ENCODE results near the gene MUC3A. TPM values are rescaled to one million over a fixed set of nuclear protein-coding genes. Genes with fewer than 3 reads are reported as not detected.

The MUC3A gene
- total and polyA plus RNA-seq, 4 donors = 0.25 to 2.9 (median 0.87) TPM

DNA sequence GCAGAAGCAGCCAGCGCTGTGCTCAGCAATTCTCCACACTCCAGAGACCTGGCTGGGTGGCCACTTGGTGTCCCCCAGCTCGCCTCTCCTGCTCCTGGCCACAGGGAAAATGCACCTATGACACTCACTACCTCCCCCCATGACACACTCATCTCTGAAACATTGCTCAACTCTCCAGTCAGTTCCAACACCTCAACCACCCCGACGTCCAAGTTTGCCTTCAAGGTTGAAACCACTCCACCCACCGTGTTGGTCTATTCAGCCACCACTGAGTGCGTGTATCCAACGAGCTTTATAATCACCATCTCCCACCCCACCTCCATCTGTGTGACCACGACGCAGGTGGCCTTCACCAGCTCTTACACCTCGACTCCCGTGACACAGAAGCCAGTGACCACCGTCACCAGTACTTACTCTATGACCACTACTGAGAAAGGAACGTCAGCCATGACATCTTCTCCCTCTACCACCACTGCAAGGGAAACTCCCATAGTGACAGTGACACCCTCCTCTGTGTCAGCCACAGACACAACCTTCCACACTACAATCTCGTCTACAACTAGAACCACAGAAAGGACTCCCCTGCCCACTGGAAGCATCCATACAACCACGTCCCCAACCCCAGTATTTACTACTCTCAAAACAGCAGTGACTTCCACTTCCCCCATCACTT is 2.7 kb downstream of the MUC3A start:
- no peaks in the 10 kb centered on the region for H3K27me3 ChIP-seq (ENCODE audit: control insufficient read depth in 4 of 4, insufficient read depth in 4 of 4, low read length in 3 of 4)
- WGBS = 79% methylated on average over 15 of the region's 15 CpGs
- TF ChIP-seq, protein P1, sequence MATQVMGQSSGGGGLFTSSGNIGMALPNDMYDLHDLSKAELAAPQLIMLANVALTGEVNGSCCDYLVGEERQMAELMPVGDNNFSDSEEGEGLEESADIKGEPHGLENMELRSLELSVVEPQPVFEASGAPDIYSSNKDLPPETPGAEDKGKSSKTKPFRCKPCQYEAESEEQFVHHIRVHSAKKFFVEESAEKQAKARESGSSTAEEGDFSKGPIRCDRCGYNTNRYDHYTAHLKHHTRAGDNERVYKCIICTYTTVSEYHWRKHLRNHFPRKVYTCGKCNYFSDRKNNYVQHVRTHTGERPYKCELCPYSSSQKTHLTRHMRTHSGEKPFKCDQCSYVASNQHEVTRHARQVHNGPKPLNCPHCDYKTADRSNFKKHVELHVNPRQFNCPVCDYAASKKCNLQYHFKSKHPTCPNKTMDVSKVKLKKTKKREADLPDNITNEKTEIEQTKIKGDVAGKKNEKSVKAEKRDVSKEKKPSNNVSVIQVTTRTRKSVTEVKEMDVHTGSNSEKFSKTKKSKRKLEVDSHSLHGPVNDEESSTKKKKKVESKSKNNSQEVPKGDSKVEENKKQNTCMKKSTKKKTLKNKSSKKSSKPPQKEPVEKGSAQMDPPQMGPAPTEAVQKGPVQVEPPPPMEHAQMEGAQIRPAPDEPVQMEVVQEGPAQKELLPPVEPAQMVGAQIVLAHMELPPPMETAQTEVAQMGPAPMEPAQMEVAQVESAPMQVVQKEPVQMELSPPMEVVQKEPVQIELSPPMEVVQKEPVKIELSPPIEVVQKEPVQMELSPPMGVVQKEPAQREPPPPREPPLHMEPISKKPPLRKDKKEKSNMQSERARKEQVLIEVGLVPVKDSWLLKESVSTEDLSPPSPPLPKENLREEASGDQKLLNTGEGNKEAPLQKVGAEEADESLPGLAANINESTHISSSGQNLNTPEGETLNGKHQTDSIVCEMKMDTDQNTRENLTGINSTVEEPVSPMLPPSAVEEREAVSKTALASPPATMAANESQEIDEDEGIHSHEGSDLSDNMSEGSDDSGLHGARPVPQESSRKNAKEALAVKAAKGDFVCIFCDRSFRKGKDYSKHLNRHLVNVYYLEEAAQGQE (IDR thresholded peaks at IDR 0.05) = no peak
- TF ChIP-seq FOXA1 (IDR thresholded peaks at IDR 0.05) = no peak
- TF ChIP-seq NR2F2 (IDR thresholded peaks at IDR 0.05) = no peak
- TF ChIP-seq, protein P2, sequence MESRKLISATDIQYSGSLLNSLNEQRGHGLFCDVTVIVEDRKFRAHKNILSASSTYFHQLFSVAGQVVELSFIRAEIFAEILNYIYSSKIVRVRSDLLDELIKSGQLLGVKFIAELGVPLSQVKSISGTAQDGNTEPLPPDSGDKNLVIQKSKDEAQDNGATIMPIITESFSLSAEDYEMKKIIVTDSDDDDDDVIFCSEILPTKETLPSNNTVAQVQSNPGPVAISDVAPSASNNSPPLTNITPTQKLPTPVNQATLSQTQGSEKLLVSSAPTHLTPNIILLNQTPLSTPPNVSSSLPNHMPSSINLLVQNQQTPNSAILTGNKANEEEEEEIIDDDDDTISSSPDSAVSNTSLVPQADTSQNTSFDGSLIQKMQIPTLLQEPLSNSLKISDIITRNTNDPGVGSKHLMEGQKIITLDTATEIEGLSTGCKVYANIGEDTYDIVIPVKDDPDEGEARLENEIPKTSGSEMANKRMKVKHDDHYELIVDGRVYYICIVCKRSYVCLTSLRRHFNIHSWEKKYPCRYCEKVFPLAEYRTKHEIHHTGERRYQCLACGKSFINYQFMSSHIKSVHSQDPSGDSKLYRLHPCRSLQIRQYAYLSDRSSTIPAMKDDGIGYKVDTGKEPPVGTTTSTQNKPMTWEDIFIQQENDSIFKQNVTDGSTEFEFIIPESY (IDR thresholded peaks at IDR 0.05) = no peak
- TF ChIP-seq JUND (IDR thresholded peaks at IDR 0.05) = no peak
- no peak for TF ChIP-seq RAD21 (IDR thresholded peaks at IDR 0.05)
- no peak for TF ChIP-seq HNF4A (conservative IDR thresholded peaks at IDR 0.05)
- TF ChIP-seq SP1 (IDR thresholded peaks at IDR 0.05) = no peak
- TF ChIP-seq, protein P3, sequence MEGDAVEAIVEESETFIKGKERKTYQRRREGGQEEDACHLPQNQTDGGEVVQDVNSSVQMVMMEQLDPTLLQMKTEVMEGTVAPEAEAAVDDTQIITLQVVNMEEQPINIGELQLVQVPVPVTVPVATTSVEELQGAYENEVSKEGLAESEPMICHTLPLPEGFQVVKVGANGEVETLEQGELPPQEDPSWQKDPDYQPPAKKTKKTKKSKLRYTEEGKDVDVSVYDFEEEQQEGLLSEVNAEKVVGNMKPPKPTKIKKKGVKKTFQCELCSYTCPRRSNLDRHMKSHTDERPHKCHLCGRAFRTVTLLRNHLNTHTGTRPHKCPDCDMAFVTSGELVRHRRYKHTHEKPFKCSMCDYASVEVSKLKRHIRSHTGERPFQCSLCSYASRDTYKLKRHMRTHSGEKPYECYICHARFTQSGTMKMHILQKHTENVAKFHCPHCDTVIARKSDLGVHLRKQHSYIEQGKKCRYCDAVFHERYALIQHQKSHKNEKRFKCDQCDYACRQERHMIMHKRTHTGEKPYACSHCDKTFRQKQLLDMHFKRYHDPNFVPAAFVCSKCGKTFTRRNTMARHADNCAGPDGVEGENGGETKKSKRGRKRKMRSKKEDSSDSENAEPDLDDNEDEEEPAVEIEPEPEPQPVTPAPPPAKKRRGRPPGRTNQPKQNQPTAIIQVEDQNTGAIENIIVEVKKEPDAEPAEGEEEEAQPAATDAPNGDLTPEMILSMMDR (IDR thresholded peaks at IDR 0.05; ENCODE audit: low read depth, low read length, missing input control) = no peak
- TF ChIP-seq RXRA (IDR thresholded peaks at IDR 0.05) = no peak
- no peak for TF ChIP-seq TAF1 (conservative IDR thresholded peaks at IDR 0.05)
- TF ChIP-seq HNF4G (IDR thresholded peaks at IDR 0.05) = no peak
- no peak for TF ChIP-seq EGR1 (IDR thresholded peaks at IDR 0.05; ENCODE audit: low read depth in 2 of 2)
- TF ChIP-seq, protein P4, sequence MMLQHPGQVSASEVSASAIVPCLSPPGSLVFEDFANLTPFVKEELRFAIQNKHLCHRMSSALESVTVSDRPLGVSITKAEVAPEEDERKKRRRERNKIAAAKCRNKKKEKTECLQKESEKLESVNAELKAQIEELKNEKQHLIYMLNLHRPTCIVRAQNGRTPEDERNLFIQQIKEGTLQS (IDR thresholded peaks at IDR 0.05) = no peak
- TF ChIP-seq, protein P5, sequence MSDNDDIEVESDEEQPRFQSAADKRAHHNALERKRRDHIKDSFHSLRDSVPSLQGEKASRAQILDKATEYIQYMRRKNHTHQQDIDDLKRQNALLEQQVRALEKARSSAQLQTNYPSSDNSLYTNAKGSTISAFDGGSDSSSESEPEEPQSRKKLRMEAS (IDR thresholded peaks at IDR 0.05) = no peak
- no peak for TF ChIP-seq YY1 (IDR thresholded peaks at IDR 0.05)
- TF ChIP-seq GABPA (IDR thresholded peaks at IDR 0.05 in 1 of 2, conservative IDR thresholded peaks at IDR 0.05 in 1 of 2) = no peak
- no peak for TF ChIP-seq FOXA2 (IDR thresholded peaks at IDR 0.05)

More for the DNA sequence above, 2.7 kb downstream of the MUC3A start:
- Histone ChIP-seq H3K36me3 (ENCODE audit: control insufficient read depth in 4 of 4, insufficient read depth in 3 of 4, low read depth in 1 of 4, low read length in 3 of 4) (no peaks in the 10 kb centered on the region), H3K9me3 (ENCODE audit: control insufficient read depth in 4 of 4, low read length in 3 of 4) (no peaks in the 10 kb centered on the region), H3K4me3 (ENCODE audit: low read depth in 1 of 3, low read length in 3 of 3) (no peak overlapping the region), H3K4me1 (ENCODE audit: control insufficient read depth in 4 of 4, insufficient read depth in 4 of 4, low read length in 3 of 4) (peaks cover 0 to 10% (median 2%) of the 10 kb centered on the region in 4 donors), H3K27ac (ENCODE audit: low read depth in 1 of 2, low read length in 2 of 2) (no peak overlapping the region), H3K9ac (ENCODE audit: low read depth in 1 of 2, low read length in 2 of 2) (no peak overlapping the region)
- no peak for DNase-seq (ENCODE audit: low spot score)
